Measurements from ENCODE around the gene VWDE.

The VWDE gene

GRCh38 chr7:12434012-12434642, 30.5 kb upstream of the VWDE start:
- peak; percentile 39 for TF ChIP-seq CTCF (conservative IDR thresholded peaks at IDR 0.05; ENCODE audit: low read length)

GRCh38 chr7:12431886-12432556, 28.4 kb upstream of the VWDE start:
- H3K4me3 ChIP-seq (ENCODE audit: low read length): no peak overlapping the region
- no peak for TF ChIP-seq CTCF (conservative IDR thresholded peaks at IDR 0.05; ENCODE audit: low read length)
- no peak for DNase-seq (ENCODE audit: low read depth)

More at GRCh38 chr7:12434012-12434642, 30.5 kb upstream of the VWDE start:
- DNase-seq (ENCODE audit: low read depth): no peak
- H3K4me3 ChIP-seq (ENCODE audit: low read length): no peak overlapping the region

- no peak for DNase-seq (ENCODE audit: low read depth)
- no peak for TF ChIP-seq CTCF (conservative IDR thresholded peaks at IDR 0.05; ENCODE audit: low read length)
- H3K4me3 ChIP-seq (ENCODE audit: low read length): no peak overlapping the region
These were observed 21.6 kb upstream of the VWDE start for GRCh38 chr7:12425311-12425710.

- TF ChIP-seq CTCF (conservative IDR thresholded peaks at IDR 0.05; ENCODE audit: low read length): no peak
- DNase-seq (ENCODE audit: low read depth): no peak
- H3K4me3 ChIP-seq (ENCODE audit: low read length): no peak overlapping the region
These were observed 20.5 kb upstream of the VWDE start for GRCh38 chr7:12423997-12424745.

- TF ChIP-seq CTCF (conservative IDR thresholded peaks at IDR 0.05; ENCODE audit: low read length): no peak
- DNase-seq (ENCODE audit: low read depth): peak; percentile 62
- H3K4me3 ChIP-seq (ENCODE audit: low read length): no peak overlapping the region
These were observed 19.8 kb upstream of the VWDE start for GRCh38 chr7:12423355-12423996.

- TF ChIP-seq CTCF (conservative IDR thresholded peaks at IDR 0.05; ENCODE audit: low read length): no peak
- no peak overlapping the region for H3K4me3 ChIP-seq (ENCODE audit: low read length)
- no peak for DNase-seq (ENCODE audit: low read depth)
These were observed 19.1 kb upstream of the VWDE start for GRCh38 chr7:12422554-12423320.

Data from AG10803 (cell line).